Fibroblast of peridontal ligament (primary cell): Measurements from ENCODE around the gene RHPN2.
"Not testable (repeated sequence)": the region's sequence is repeated elsewhere in the genome, so short reads cannot be mapped to it uniquely, and the experiment has no call there.

Experiments
- DNase-seq: peaks from one replicate; pipeline ENCODE4 v3.0.0-alpha.2; 2010; ENCODE audit errors: extremely low read depth

The RHPN2 gene

DNA sequence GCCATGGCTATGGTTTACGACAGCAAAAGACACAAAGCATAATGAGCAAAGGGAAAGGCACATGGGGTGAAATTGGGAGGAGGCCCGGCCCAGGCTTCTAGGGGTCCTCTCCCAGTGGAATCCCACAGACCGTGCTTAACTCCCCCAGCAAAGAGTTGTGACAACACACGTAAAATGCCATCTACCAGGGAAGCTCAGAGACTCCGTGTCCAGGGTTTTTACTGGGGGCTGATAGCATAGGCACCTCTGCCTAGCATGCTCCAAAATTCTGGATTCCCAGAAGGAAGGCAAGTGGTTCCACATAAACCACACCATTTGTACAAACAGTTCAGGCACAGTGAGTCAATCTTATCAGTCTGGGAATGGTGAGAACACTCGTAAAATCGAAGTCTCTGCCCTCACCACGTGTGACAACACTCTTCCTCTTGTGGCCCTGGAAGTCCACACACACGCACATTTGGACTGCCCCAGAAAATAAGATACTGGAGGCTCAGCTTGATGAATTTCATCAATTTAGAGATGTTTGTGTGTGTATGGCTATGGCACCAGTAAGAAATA is 34.9 kb downstream of the RHPN2 start:
- no peak for DNase-seq

DNA sequence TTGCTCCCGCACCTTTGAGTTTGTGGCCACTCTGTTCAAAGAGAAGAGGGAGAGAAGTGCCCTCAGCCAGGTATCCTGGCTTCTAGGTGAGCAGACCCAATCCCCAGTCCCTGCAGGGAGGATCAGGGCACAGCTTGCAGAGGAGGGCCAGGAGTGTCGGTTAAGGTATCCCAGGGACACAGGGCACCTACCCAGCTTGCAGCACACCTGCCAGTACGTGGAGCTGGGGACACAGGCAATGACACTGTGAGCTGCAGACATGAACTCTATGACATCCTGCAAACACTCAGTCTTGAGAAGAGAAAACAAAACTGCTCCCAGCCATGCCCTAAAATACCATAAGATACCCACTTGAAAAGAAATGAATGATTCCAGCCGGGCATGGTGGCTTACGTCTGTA is 38.1 kb downstream of the RHPN2 start:
- DNase-seq, result not testable (repeated sequence)

DNA sequence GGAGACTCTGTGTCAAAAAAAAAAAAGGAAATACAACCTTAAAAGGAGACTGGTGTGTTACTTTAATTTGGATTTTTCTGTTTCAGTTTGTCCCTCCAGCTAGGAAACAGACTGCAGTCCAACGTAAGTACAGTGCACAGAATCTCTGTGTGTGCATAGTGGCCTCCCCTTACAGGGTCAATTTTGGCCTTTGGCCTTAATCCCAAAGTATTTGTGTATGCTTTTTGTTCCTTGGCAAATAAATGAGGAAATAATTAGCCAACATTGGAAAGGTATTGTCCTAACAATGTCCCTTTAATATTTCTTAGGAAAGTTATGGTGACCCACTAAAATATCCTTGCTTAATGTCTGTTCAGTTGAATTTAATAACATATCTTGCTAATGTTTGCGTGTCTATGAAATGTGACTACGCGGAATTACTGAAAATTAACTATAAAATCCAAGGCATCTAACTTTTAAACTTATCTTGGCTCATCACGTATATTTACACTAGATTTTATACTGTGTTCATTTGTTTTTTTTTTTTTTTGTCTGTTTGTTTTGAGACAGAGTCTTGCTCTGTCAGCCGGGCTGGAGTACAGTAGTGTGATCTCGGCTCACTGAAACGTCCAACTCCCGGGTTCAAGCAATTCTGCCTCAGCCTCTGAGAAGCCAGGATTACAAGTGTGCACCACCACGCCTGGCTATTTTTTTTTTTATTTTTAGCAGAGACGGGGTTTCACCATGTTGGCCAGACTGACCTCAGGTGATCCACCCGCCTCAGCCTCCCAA is 39.0 kb downstream of the RHPN2 start:
- not testable (repeated sequence) for DNase-seq

DNA sequence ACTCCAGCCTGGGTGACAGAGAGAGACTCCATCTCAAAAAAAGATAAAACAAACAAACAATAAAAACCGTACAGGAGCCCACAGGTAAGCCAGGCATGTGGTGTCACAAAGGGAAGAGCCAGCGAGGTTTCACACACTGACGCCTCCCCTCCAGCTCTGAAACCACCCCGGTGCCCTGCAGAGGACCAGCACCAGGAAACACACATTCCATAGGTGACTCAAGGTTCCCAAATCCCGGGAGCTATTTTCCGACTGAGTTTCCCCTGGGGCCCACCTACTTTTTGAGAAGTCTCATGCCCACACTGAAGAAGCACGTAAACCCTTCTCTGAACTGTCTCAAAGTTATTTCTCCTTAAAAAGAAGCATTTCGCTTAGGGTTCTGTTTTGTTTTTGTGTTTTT is 40.3 kb downstream of the RHPN2 start:
- no peak for DNase-seq

DNA sequence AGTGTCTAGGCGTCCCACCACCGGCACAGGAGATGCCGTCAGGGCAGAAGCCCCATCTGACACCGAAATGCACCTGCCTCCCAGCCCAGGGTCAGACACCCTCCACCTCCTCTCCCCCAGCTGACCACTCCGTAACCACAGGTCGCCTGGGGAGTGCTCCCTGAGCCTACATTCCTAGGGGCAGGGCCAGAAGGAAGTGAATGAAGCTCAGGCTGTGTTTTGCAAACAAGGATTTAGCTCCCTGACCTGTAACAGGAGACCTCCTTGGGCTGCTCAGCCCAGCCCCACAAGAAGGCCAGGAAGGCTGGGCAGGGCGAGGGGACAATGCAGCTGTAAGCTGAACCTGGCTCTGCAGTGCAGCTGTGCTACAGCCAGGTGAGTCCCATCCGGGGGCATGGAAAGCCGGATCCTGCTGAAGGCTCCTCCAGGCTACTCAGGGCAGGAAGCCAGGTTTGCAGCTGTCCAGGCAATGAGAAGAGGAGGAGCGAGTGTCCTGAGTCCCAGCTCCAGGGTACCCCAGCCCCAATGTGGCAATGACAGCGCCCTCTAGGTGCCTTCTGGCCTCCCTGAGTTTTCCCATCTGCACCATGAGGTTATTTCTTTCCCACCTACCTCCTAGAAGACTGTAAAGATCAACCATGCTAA is 42.1 kb downstream of the RHPN2 start:
- no peak for DNase-seq

DNA sequence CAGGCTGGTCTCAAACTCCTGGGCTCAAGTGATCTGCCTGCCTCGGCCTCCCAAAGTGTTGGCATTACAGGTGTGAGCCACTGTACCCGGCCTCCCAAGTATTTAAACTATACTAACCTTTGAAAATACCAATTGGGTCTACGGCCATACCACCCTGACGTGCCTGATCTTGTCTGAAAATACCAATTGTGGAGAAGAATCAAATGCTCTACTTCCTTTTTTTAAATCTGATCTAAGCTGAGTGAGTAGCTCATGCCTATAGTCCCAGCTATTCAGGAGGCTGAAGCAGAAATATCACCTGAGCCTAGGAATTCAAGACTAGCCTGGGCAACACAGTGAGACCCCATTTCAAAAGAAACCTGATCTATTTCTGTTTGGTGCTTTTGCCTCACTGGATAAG is 53.8 kb downstream of the RHPN2 start:
- not testable (repeated sequence) for DNase-seq

DNA sequence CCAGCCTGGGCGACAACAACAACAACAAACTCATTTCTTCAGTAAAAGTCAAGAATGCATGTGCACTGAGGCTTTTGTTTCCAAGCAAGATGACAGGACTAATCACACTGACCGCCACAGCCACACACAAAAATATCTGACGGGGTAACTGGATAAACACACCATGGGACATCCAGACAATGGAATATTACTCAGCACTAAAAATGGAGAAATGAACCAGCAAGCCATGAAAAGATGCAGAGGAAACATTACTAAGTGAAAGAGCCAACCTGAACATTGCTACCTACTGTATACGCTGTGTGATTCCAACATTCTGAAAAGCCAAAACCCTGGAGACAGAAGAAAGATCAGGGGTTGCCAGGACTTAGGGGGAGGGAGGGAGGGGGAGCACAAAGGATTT is 56.0 kb downstream of the RHPN2 start:
- no peak for DNase-seq

DNA sequence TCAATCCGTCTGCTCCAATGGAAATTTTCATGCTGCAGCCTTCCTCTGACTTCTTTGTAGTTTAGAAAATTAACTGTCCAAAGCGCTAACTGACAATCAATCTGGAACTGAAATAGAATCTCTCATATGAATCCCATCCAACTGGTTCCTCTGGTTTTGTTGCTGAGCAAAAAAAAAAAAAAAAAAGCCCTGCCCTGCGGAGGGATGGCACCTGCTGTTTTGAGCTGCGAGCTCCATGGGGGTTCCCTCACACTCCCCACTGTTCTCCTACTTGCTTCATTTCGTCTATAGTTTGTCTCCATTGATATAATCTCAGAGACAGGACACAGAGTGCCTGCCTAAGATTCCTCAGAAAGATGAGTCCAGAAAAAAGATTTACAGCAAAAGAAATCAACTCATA is 59.2 kb downstream of the RHPN2 start:
- no peak for DNase-seq

DNA sequence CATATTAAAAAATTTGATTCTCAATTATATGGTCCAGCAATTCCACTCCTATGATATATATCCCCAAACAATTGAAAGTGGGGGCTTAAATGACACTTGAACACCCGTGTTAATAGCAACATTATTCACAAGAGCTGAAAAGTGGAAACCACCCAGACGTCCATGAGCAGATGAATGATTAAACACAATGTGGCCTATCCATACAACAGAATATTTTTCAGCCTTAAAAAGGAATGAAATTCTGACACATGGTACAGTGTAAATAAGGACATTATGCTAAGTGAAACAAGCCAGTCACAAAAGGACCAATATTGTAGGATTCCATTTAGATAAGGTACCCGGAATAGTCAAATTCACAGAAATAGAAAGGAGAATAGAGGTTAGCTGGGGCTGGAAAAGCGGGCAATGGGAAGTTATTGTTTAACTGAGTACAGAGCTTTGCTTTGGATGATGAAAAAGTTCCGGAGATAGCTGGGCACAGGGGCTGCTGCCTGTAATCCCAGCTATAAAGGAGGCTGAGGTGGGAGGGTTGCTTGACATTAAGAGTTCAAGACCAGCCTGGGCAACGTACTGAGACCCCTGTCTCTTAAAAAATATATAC is 61.2 kb downstream of the RHPN2 start:
- DNase-seq, result not testable (repeated sequence)

DNA sequence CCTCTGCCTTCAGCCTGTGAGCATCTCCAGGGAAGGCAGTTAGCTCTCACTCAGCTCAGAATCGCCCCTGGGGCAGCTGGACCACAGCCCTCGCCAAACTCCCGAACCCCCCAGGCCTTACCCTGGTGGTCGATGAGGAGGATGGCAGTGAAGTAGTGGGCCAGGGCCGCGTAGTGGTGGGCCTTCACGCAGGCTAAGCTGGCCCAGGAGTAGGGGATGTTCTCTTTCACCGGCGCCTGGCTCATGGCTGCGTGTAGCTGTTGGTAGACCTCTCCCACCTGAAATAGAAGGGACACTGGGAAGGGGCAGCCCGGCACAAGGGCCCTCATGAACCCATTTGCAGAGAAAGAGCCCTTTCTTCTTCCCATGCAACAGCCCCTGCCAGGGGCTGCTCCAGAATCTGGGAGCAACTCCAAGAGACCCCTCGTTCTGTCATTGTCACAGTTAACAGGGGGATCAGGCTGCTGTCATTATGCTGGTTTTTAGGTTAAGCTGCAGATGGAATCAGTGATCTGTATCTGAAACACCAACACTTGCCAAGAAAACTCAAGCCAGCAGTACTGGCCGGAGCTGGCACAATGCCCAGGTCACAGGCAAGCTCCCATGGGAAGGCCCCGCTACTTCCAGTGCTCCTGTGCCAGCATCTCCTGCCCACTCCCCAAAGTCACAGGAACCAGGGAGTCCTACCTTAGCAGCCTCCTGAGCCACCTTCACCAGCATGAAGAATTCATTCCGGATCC is 62.4 kb downstream of the RHPN2 start:
- DNase-seq, result not testable (repeated sequence)

DNA sequence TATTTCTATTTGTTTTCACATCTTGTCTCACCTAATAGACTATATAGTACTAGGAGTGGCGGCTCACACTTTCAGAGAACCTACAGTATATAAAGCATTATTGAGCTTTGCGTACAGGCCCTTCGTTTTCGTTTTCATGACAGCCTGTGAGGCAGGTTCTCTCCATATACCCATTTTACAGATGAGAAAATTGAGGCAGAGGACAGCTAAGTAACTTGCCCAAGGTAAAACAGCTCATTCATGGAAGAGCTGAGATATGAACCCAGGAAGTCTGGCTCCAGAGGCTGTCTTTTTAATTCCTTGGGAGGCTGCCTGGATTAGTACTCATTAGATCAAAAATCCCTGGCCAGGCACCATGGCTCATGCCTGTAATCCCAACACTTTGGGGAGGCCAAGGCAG is 63.8 kb downstream of the RHPN2 start:
- no peak for DNase-seq

DNA sequence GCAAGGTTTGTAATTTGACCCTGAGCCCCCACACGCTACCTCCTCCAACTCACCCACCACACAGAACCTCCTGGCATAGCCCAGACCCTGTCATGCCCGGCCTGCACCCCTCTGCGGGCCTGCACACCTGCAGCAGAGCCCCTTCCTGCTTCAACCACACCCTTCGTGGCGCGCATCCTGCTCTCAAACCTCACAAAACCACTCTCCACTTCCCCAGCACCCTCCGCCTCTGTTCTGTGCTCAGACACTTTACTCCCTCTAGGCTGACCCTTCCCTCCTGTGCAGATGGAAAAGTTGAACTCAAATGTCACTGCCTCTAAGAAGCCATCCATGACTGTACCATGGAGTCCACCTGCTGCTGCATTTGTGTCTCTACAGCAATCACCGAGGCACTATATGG is 64.2 kb downstream of the RHPN2 start:
- DNase-seq, result no peak

DNA sequence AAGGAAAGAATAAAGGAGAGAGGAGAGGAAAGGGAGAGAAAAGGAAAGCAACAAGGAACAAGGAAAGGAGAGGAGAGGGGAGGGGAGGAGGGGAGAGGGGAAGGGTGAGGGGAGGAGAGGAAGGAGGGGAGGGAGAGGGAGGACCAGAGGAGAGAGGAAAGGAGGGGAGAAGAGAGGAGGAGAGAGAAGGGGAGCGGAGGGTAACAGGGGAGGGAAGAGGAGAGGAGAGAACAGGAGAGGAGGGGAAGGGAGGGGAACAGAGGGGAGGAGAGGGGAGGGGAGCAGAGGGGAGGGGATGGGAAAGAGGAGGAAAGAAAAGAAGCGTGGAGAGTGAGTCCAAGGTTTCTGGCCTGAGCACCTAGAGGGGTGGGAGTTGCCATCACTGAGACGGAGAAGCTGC is 66.0 kb downstream of the RHPN2 start:
- DNase-seq, result no peak

DNA sequence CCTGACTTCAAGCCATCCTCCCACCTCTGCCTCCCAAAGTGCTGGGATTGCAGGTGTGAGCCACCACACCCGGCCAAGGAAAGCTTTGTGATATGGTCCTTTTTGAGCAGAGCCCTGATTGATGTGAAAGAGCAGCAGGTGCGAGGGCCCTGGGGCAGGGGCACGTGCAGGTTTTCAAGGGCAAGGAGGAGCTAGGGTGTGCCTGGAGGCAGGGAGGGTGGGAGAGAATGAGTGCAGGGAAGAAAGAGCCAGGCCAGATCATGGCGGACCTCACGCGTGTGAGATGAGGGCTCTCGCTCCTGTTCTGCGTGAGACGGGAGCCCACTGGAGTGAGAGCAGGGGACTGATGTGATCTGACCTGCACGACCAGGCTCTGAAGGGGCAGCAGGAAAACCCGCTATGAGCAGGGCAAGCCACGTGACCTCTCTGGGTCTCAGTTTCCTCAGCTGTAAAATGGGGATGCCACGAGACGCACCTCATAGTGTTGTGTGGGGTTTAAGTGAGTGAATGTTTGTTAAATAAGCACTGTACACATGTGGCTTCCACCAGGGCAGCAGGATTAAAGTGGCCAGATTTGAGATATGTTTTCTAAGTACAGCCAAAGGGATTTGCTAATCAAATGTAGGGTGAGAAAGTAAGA is 66.9 kb downstream of the RHPN2 start:
- DNase-seq, result no peak

DNA sequence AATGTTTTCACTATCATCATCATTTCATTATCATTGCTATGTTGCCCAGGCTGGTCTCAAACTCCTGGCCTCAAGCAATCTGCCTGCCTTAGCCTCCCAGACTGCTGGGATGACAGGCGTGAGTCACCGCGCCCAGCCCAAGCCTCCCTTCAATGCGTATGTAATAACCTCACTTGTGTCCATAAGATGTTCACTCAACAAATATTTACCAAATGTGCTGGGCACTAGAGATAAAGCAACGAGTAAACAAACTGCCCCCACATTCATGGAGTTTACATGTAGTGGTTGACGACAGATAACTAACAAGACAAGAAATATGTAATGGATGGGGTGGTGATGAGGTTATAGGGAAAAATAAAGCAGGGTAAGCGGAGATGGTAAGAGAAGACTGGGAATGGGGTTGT is 67.6 kb downstream of the RHPN2 start:
- DNase-seq, result not testable (repeated sequence)

DNA sequence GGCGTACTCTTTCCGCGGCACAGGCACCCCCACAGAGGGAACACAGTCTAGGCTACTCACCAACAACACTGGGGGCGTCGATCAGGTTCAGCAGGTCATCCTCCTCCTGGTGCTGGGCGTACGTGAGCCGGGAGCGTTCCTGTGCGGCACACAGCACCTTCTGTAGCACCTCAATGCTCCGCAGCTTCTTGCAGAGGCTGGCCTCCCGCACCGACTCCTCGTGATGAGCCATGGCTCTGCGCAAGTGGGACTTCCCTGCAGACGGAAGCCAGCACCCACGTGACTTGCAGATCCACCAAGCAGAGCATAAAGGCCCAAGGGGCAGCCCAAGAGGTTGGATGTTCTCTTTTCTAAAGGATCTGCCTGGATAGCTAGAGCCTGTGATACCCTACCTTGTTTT is 68.7 kb downstream of the RHPN2 start:
- not testable (repeated sequence) for DNase-seq

DNA sequence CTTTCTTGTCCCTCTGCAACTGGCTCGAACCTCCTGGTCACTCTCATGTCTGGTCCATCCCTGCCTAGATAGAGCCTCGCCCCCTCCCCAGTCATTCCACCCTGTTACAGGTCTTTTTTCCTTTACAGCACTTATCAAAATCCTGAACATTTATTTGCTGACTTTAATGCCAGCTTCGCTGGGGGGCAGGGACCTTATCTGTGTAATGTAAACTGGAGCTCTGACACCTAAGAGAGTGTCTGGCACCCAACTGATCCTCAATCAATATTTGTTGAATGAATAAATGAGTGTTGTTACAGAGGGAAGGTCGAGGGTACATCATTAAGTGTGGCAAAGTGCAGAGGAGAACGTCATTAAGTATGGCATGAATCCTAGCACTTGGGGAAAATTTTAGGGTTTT is 76.0 kb downstream of the RHPN2 start:
- DNase-seq, result no peak

DNA sequence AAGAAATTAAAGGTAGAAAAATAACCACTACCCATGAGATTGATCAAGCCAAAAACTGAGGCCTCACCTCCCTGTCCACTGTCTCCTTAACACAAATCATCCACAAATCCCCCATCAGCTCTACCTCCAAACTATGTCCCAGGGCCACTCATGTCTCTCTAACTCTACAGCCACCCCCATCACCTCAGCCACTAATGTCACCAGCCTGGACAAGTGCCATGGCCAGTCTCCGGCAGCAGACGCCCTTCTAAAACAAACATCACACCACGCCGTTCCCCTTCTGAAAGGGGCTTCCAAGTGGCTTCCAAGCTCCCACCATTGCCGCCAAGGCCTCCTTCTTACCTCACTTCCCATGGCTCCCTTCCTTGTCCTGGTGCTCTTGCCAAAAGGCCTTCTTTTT is 76.4 kb downstream of the RHPN2 start:
- not testable (repeated sequence) for DNase-seq

DNA sequence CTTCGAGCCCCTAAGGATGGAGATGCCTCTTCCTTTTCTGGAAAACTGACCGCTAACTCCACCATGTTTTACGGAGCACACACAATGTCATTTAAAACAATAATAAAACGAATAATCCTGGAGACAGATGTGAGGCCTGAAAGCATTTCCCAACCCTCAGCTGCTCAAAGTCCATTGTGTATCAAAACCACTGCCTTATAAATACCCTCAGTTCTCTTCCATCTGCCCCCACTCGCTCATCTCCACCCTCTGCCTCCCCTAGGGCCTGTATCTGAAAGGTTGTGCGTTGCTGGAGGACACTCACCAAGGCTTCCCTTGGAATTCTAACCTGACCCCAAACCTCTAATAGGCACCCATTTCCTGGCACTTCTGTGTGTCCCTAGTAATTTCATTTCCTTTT is 82.2 kb downstream of the RHPN2 start:
- DNase-seq, result not testable (repeated sequence)

DNA sequence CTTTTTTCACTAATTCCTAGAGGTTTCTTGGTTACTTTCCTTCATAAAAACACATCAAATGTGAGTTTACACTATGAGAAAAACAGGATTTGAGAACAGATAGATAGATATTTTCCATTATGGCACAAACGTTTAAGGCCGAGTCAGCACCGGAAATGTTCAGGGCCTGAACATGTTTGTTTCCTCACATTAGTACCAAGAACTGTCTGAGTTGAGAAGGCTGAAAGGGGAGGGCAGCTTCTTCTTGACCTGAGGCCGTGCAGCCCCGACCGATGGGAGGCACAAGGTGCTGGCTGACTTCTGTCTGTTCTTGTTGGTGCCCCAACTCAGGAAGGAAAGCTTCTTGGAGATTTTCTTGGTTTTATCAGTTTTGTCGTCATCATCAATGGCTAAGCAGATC is 84.9 kb downstream of the RHPN2 start:
- not testable (repeated sequence) for DNase-seq

DNA sequence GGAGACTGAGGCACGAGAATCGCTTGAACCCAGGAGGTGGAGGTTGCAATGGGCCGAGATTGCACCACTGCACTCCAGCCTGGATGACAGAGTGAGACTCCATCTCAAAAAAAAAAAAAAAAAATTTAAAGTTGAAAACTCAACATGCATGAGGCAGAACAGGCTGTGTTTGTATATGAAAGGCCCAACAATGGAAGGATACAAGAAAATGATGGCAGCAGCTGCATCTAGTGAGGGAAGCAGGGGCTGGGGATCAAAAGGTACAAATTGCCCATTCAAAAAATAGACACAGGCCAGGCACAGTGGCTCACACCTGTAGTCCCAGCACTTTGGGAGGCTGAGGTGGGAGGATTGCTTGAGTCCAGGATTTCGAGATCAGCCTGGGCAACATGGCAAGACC is 86.9 kb downstream of the RHPN2 start:
- not testable (repeated sequence) for DNase-seq

DNA sequence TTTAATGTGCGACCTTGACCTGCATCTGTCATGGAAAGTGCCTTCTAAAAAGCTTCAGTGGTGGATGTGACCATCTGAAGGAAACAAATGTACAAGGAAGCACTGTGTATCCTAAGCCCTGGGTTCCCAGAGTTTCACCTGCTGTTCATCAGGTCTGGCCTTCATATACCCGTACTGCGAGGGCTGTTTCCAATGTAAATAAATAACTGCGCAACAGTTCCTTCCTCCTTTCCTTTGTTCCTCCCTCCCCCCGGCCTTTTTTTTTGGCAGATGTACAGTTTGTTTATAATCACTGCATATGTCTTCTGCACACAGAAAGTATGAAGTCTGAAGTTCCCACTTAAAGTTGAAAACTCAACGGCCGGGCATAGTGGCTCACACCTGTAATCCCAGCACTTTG is 87.4 kb downstream of the RHPN2 start:
- no peak for DNase-seq
